Spleen (tissue), 11 donors: Measurements from ENCODE around the gene PDE10A. TPM values are rescaled to one million over a fixed set of nuclear protein-coding genes. Genes with fewer than 3 reads are reported as not detected.

Experiments
- DNase-seq: peaks from one replicate; pipeline ENCODE4 v3.0.0-alpha.2; 2020
- H3K27ac ChIP-seq, 8 donors: fragments of 200-600 bp; sonication (generic) in 7 of 8; 1 replicate in 4 of 8; 2 replicates in 4 of 8; pipeline versions ENCODE4 v1.5.0 to v1.8.0; 2016 to 2021; ENCODE audit warnings: inconsistent platforms in 4 of 8, mild to moderate bottlenecking in 4 of 8, moderate library complexity in 1 of 8
- H3K27me3 ChIP-seq, 7 donors: fragments of 200-600 bp; sonication (generic) in 6 of 7; replicated peaks in 1 of 7; 1 replicate in 4 of 7; 2 replicates in 3 of 7; pipeline versions ENCODE4 v1.5.0 to v1.8.0; 2016 to 2021; ENCODE audit warnings: inconsistent platforms in 3 of 7, mild to moderate bottlenecking in 1 of 7
- H3K36me3 ChIP-seq, 6 donors: fragments of 200-600 bp; sonication (generic) in 5 of 6; 1 replicate in 4 of 6; 2 replicates in 2 of 6; pipeline versions ENCODE4 v1.5.0 to v1.8.0; 2016 to 2021; ENCODE audit warnings: inconsistent platforms in 2 of 6
- H3K4me1 ChIP-seq, 6 donors: fragments of 200-600 bp; sonication (generic) in 5 of 6; 1 replicate in 3 of 6; 2 replicates in 3 of 6; pipeline versions ENCODE4 v1.5.0 to v1.8.0; 2016 to 2021; ENCODE audit warnings: inconsistent platforms in 3 of 6
- H3K4me3 ChIP-seq, 8 donors: fragments of 200-600 bp; sonication (generic) in 7 of 8; 1 replicate in 4 of 8; 2 replicates in 4 of 8; pipeline versions ENCODE4 v1.5.0 to v1.8.0; 2016 to 2021; ENCODE audit warnings: inconsistent platforms in 4 of 8, mild to moderate bottlenecking in 4 of 8, moderate library complexity in 2 of 8
- H3K9me3 ChIP-seq, 8 donors: fragments of 200-600 bp; sonication (generic) in 7 of 8; 1 replicate in 4 of 8; 2 replicates in 4 of 8; pipeline versions ENCODE4 v1.5.0 to v1.8.0; 2016 to 2021; ENCODE audit warnings: inconsistent platforms in 4 of 8
- CTCF ChIP-seq, 11 experiments: fragments of 200-600 bp in 7 of 11; fragments of 450-650 bp in 4 of 11; sonication (generic) in 4 of 11; IDR thresholded peaks in 8 of 11; conservative IDR thresholded peaks in 3 of 11; 1 replicate in 7 of 11; 2 replicates in 4 of 11; pipeline versions ENCODE4 v1.4.0 to v1.8.0; 2016 to 2021; ENCODE audit warnings: antibody characterized with exemption in 11 of 11, inconsistent platforms in 4 of 11, mild to moderate bottlenecking in 1 of 11
- POLR2A ChIP-seq, 3 donors: fragments of 450-650 bp; IDR thresholded peaks; one replicate each; pipeline ENCODE4 v1.5.1; 2017; ENCODE audit warnings: antibody characterized with exemption in 3 of 3, mild to moderate bottlenecking in 1 of 3
- POLR2AphosphoS5 ChIP-seq, 3 donors: sonication (generic); formaldehyde crosslinking; IDR thresholded peaks; one replicate each; pipeline ENCODE4 v1.5.1; 2017; ENCODE audit warnings: antibody characterized with exemption in 3 of 3
- WGBS, 5 donors: extraction: QIAGEN DNeasy Blood & Tissue Kit in 3 of 5; methylation state at CpG; one replicate each; pipeline versions ENCODE4 v1.1.5 to v1.1.7; 2013 to 2018; 5-methylcytosine and 5-hydroxymethylcytosine counted together
- intact Hi-C: fragments of 100-400 bp; cut with DNase I; formaldehyde crosslinking; loops from one replicate; pipeline ENCODE4 v1.15.0; 2023; ENCODE audit warnings: low total_unique reads
- polyA plus RNA-seq, 3 donors: library from polyadenylated mRNA; stranded (reverse); fragments of 200-250 nt; gene quantifications; one replicate each; pipeline ENCODE4 v1.2.1, GENCODE V29; 2013
- total RNA-seq, 7 donors: library from RNA; depleted of rRNA in 3 of 7; stranded (reverse); fragments of >200 nt in 3 of 7; fragmentation: NEBNext Ultra II Directional in 4 of 7; extraction: Animal tissue kit (Norgen Biotek cat#: 25700) in 4 of 7; gene quantifications; one replicate each; pipeline versions ENCODE4 v1.1.0 to v1.2.1, GENCODE V29; 2016 to 2021
- donor health status: healthy with polysubstance abuse.
- donor health status: DM: no; HTN: no; CAD: no; lungs with moderate emphysema.
- donor health status: DM: no; HTN: no; CAD: no.
- donor health status: Bipolar disorder and iron deficiency.
- donor health status: healthy.
- donor health status: DM: no; HTN: no; CAD: no.
- donor health status: DM: yes; HTN: yes; CAD: no.

The PDE10A gene
- total and polyA plus RNA-seq, 10 donors = 1.1 to 28.2 (median 9.6) TPM

DNA sequence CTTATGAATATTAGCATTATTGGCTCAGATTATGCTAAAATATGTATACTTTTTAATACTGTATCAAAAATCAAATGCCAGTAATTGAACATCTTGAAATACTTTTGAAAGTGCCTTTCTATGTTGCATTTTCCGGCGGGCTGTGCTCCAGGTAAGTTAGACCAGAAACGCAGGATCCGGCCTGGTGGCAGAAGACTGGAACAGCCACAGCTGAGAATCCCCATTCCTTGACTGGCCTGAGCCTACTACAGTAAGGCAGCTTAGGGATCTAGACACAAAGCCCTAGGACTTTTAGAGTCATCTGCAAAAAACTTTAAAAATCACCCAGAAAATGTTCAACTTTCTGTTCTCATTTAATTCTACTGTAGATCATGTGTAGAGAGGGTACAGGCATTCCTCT, 214.8 kb downstream of the PDE10A start:
- Histone ChIP-seq H3K4me1 (no peaks in the 10 kb centered on the region), H3K4me3 (no peak overlapping the region), H3K27me3 (no peaks in the 10 kb centered on the region), H3K36me3 (no peaks in the 10 kb centered on the region), H3K27ac (no peak overlapping the region), H3K9me3 (peaks cover 0 to 8% (median 2%) of the 10 kb centered on the region in 8 donors)
- WGBS, 5 donors = 87 to 96% (median 94%) methylated on average over 4 of the region's 4 CpGs
- no peak for TF ChIP-seq POLR2A (IDR thresholded peaks at IDR 0.05)
- TF ChIP-seq CTCF (IDR thresholded peaks at IDR 0.05 in 8 of 11, conservative IDR thresholded peaks at IDR 0.05 in 3 of 11) = no peak
- TF ChIP-seq POLR2AphosphoS5 (IDR thresholded peaks at IDR 0.05) = no peak
- intact Hi-C loops = loop anchor here (10.0 kb wide), 1 partner anchor 217 kb away; the partner anchor contains the start of gene PDE10A
- no peak for DNase-seq

DNA sequence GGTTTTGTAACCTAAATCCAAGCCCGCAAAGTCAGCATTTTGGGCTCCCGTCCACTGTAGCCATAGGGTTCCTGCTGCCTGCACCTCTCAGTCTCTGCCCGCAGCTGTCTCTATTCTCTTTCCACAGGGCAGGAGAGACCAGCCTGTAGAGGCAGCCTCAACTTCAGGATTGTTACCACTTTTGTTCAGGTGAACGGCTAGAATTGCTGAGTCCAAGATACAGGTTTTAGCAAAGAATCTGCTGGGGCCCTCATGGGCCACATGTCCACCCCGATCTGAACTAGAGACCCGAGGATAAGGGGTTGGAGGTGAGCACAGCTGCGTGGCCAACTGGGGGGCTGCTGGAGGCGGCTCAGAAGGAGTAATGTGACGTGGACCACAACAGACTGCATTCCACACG, 215.9 kb downstream of the PDE10A start:
- WGBS, 5 donors = 85 to 90% (median 89%) methylated on average over 10 of the region's 10 CpGs
- no peak overlapping the region for H3K4me3 ChIP-seq
- TF ChIP-seq POLR2AphosphoS5 (IDR thresholded peaks at IDR 0.05) (no peak), CTCF (IDR thresholded peaks at IDR 0.05 in 8 of 11, conservative IDR thresholded peaks at IDR 0.05 in 3 of 11) (no peak), POLR2A (IDR thresholded peaks at IDR 0.05) (no peak)
- no peak overlapping the region for H3K27ac ChIP-seq
- no peaks in the 10 kb centered on the region for H3K36me3 ChIP-seq
- no peak for DNase-seq
- peaks cover 0 to 10% (median 3%) of the 10 kb centered on the region in 8 donors for H3K9me3 ChIP-seq
- no peaks in the 10 kb centered on the region for H3K27me3 ChIP-seq
- no peaks in the 10 kb centered on the region for H3K4me1 ChIP-seq
- intact Hi-C loops = loop anchor here (10.0 kb wide), 1 partner anchor 218 kb away; the partner anchor contains the start of gene PDE10A

DNA sequence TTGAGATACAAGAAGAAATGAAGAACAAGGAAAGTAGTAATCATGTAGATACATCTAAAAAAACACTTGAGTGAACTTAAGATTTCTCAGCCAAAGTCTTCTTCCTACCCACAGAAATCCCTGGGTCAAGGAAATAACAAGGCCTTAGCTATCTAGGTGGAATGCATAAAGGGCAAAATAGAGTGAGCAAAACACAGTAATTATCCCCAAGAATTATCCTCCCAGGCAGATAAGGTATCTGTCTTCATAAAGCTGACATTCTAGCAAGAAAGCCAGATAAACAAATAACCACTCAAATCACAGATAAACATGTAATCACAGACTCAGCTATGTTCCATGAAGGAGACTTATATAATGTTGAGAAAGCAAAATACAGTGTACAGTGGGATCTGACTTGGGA, 216.7 kb downstream of the PDE10A start:
- Histone ChIP-seq H3K36me3 (no peaks in the 10 kb centered on the region), H3K27me3 (no peaks in the 10 kb centered on the region), H3K9me3 (peaks cover 0 to 10% (median 3%) of the 10 kb centered on the region in 8 donors), H3K4me3 (no peak overlapping the region), H3K4me1 (no peaks in the 10 kb centered on the region), H3K27ac (no peak overlapping the region)
- TF ChIP-seq POLR2A (IDR thresholded peaks at IDR 0.05) (no peak), POLR2AphosphoS5 (IDR thresholded peaks at IDR 0.05) (no peak), CTCF (IDR thresholded peaks at IDR 0.05 in 8 of 11, conservative IDR thresholded peaks at IDR 0.05 in 3 of 11) (no peak)
- intact Hi-C loops = loop anchor here (10.0 kb wide), 1 partner anchor 218 kb away; the partner anchor contains the start of gene PDE10A
- no peak for DNase-seq

DNA sequence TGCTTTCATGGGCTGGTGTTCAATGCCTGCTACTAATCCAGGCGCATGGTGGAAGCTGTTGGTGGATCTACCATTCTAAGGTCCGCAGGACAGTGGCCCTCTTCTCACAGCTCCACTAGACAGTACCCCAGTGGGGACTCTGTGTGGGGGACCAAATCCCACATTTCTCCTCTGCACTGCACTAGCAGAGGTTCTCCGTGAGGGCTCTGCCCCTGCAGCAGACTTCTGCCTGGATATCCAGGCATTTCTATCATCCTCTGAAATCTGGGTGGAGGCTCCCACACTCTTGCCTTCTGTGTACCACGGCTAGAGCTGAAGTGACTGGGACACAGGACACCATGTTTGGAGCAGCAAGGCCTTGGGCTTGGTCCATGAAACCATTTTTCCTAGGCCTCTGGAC, 219.6 kb downstream of the PDE10A start:
- H3K27me3 ChIP-seq = no peaks in the 10 kb centered on the region
- no peaks in the 10 kb centered on the region for H3K4me1 ChIP-seq
- H3K27ac ChIP-seq = no peak overlapping the region
- H3K4me3 ChIP-seq = no peak overlapping the region
- 81 to 94% (median 92%) methylated on average over 2 to 4 of the region's 4 CpGs for WGBS, 5 donors
- TF ChIP-seq POLR2A (IDR thresholded peaks at IDR 0.05) (no peak), CTCF (IDR thresholded peaks at IDR 0.05 in 8 of 11, conservative IDR thresholded peaks at IDR 0.05 in 3 of 11) (no peak), POLR2AphosphoS5 (IDR thresholded peaks at IDR 0.05) (no peak)
- DNase-seq = no peak
- intact Hi-C loops = loop anchor here (5.0 to 10.0 kb wide), 2 partner anchors 221 to 409 kb away; partner anchors contain the start of gene PDE10A
- peaks cover 0 to 10% (median 3%) of the 10 kb centered on the region in 8 donors for H3K9me3 ChIP-seq
- H3K36me3 ChIP-seq = no peaks in the 10 kb centered on the region
